DOHH2 (cell line): ENCODE data around the gene PPP1CC.
A peak's percentile ranks its signal among the peaks of the same experiment; 100 is the strongest.

Experiments used
- H3F3A ChIP-seq: fragments of 200-600 bp; sonication (generic), shearing (Covaris generic); 2 replicates; pipeline ENCODE4 v1.6.0; 2016; ENCODE audit warnings: antibody characterized with exemption, mild to moderate bottlenecking; ENCODE audit not compliant: control insufficient read depth, insufficient read depth
- H3K27ac ChIP-seq: fragments of 200-600 bp; sonication (generic); 2 replicates; pipeline ENCODE4 v1.5.1; 2014; ENCODE audit warnings: low read depth, mild to moderate bottlenecking, low read length, moderate library complexity
- H3K27me3 ChIP-seq: fragments of 200-600 bp; sonication (generic); 2 replicates; pipeline ENCODE4 v1.6.1; 2014; ENCODE audit warnings: mild to moderate bottlenecking, low read length, mixed read lengths; ENCODE audit not compliant: control insufficient read depth
- H3K36me3 ChIP-seq: fragments of 200-600 bp; sonication (generic); 2 replicates; pipeline ENCODE4 v1.6.1; 2014; ENCODE audit warnings: mild to moderate bottlenecking, low read length, moderate library complexity, mixed read lengths; ENCODE audit not compliant: control insufficient read depth
- H3K4me1 ChIP-seq: fragments of 200-600 bp; sonication (generic); 2 replicates; pipeline ENCODE4 v1.6.1; 2014; ENCODE audit warnings: mild to moderate bottlenecking, low read length, mixed read lengths; ENCODE audit not compliant: control insufficient read depth
- H3K4me2 ChIP-seq: fragments of 200-600 bp; sonication (generic); 2 replicates; pipeline ENCODE4 v1.6.0; 2014; ENCODE audit warnings: mild to moderate bottlenecking, low read length, moderate library complexity
- H3K4me3 ChIP-seq: fragments of 200-600 bp; sonication (generic); 2 replicates; pipeline ENCODE4 v1.5.1; 2014; ENCODE audit warnings: mild to moderate bottlenecking, low read length, mixed read lengths
- H3K79me2 ChIP-seq: fragments of 200-600 bp; sonication (generic); 2 replicates; pipeline ENCODE4 v1.6.1; 2014; ENCODE audit warnings: mild to moderate bottlenecking, low read length, mixed read lengths; ENCODE audit not compliant: control insufficient read depth
- H3K9me2 ChIP-seq: fragments of 200-600 bp; sonication (generic); replicated peaks from 2 replicates; pipeline ENCODE4 v1.6.1; 2014; ENCODE audit warnings: mild to moderate bottlenecking, low read length, mixed read lengths; ENCODE audit not compliant: control insufficient read depth
- H3K9me3 ChIP-seq: fragments of 200-600 bp; sonication (generic); 2 replicates; pipeline ENCODE4 v1.6.1; 2014; ENCODE audit warnings: antibody characterized with exemption, low read length, mixed read lengths; ENCODE audit not compliant: control insufficient read depth, insufficient read depth
- H4K20me1 ChIP-seq: fragments of 200-600 bp; sonication (generic); 2 replicates; pipeline ENCODE4 v1.6.0; 2014; ENCODE audit warnings: low read depth, mild to moderate bottlenecking, antibody characterized with exemption, low read length, moderate library complexity; ENCODE audit not compliant: control insufficient read depth, insufficient read depth
- EZH2phosphoT487 ChIP-seq: fragments of 200-600 bp; sonication (generic); IDR thresholded peaks from 2 replicates; pipeline ENCODE4 v1.6.1; 2017; ENCODE audit warnings: borderline replicate concordance, mild to moderate bottlenecking, antibody characterized with exemption, low read length, moderate library complexity, mixed read lengths
- TF ChIP-seq, protein P1 (sequence below): fragments of 200-600 bp; sonication (generic); IDR thresholded peaks from one replicate; pipeline ENCODE4 v1.5.1; 2014; ENCODE audit warnings: antibody characterized with exemption, mild to moderate bottlenecking, low read depth, low read length; ENCODE audit not compliant: poor library complexity, severe bottlenecking

The PPP1CC gene

DNA sequence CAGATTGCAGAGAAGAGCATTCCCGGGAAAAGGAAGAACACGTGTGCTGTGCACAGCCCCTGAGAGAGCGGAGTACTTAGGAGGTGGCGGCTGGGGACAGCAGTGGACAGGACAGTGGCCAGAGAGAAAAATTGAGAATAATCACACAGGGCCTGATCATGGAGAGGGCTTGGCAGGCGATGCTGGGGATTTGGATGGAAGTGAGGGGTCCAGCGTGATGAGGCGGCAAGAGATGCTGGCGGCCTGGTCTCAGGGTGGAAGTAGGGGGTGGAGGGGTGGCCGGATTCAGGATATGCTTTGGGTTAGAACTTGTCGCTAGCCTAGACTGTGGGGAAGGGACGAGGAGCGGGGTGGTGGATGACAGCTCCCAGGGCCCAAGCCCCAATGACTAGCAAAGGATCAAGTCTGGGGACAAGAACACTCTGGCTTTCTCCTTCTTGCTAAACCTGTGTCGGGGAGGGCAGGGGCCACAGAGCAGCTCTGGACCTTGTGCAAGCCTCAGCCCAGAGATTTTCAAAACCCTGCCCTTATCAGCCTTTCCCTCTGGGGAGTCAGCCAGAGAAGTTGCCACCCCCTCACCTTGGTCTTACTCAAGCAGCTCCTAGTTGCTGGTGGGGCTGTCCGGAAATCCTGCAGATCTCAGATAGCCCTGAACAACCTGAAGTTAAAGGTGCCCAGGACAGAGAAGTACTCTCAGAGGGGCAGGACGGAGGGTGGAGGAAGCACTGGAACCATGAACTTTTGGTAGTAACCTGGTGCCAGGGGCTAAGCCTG lies 55.1 kb downstream of the PPP1CC start:
- H3K27me3 ChIP-seq, result no peaks in the 10 kb centered on the region
- H3K79me2 ChIP-seq, result peaks cover 49% of the 10 kb centered on the region
- H3K4me1 ChIP-seq, result peaks cover 89% of the 10 kb centered on the region
- H4K20me1 ChIP-seq, result 0 out of 2 replicates have a peak, but pooled peaks cover 6% of the 10 kb centered on the region
- H3K9me3 ChIP-seq, result no peaks in the 10 kb centered on the region
- peak overlapping the region; percentile 98 for H3K4me3 ChIP-seq
- no peaks in the 10 kb centered on the region for H3K9me2 ChIP-seq
- peaks cover 19% of the 10 kb centered on the region for H3F3A ChIP-seq
- peaks cover 54% of the 10 kb centered on the region for H3K36me3 ChIP-seq
- TF ChIP-seq, protein P1, sequence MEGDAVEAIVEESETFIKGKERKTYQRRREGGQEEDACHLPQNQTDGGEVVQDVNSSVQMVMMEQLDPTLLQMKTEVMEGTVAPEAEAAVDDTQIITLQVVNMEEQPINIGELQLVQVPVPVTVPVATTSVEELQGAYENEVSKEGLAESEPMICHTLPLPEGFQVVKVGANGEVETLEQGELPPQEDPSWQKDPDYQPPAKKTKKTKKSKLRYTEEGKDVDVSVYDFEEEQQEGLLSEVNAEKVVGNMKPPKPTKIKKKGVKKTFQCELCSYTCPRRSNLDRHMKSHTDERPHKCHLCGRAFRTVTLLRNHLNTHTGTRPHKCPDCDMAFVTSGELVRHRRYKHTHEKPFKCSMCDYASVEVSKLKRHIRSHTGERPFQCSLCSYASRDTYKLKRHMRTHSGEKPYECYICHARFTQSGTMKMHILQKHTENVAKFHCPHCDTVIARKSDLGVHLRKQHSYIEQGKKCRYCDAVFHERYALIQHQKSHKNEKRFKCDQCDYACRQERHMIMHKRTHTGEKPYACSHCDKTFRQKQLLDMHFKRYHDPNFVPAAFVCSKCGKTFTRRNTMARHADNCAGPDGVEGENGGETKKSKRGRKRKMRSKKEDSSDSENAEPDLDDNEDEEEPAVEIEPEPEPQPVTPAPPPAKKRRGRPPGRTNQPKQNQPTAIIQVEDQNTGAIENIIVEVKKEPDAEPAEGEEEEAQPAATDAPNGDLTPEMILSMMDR, result no peak
- TF ChIP-seq EZH2phosphoT487, result no peak
- H3K27ac ChIP-seq, result peak overlapping the region; percentile 93
- H3K4me2 ChIP-seq, result peak overlapping the region; percentile 100

DNA sequence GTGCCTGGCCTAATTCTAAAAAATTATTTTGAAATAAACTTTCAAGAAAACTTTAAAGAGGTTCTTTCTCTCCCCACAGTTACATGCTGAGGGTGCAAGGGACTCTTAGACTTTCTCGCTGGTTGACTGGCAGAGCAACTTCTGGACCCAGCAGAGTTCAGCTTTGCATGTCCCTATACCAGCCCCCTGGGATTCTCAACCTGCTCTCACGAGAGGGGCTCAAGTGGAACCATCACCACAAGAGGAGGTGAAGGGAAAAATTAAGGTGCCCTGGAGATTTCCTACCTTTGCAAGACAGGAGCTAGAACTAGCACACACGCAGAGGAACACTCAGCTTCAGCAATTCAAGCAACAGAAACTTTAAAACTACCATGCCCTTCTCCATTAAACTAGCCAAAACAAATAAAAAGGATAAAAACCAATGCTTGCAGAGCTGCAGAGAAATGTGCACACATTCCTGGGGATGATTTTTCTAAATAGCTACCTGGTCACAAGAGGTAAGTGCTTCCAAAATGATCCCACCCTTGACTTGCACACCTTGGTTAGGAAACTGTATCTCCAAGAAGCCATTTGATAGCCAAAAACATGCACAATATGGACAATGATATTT lies 56.3 kb downstream of the PPP1CC start:
- peak overlapping the region; percentile 100 for H3K4me2 ChIP-seq
- H3K36me3 ChIP-seq, result peaks cover 63% of the 10 kb centered on the region
- peak overlapping the region; percentile 98 for H3K4me3 ChIP-seq
- H3K4me1 ChIP-seq, result peaks cover 89% of the 10 kb centered on the region
- no peaks in the 10 kb centered on the region for H3K27me3 ChIP-seq
- H3K27ac ChIP-seq, result peak overlapping the region; percentile 93; the same call in 1 of the 2 replicates
- peaks cover 49% of the 10 kb centered on the region for H3K79me2 ChIP-seq
- peaks cover 21% of the 10 kb centered on the region for H3F3A ChIP-seq
- 0 out of 2 replicates have a peak, but pooled peaks cover 6% of the 10 kb centered on the region for H4K20me1 ChIP-seq
- TF ChIP-seq EZH2phosphoT487, result no peak
- TF ChIP-seq, protein P1, result no peak
- no peaks in the 10 kb centered on the region for H3K9me3 ChIP-seq
- no peaks in the 10 kb centered on the region for H3K9me2 ChIP-seq

DNA sequence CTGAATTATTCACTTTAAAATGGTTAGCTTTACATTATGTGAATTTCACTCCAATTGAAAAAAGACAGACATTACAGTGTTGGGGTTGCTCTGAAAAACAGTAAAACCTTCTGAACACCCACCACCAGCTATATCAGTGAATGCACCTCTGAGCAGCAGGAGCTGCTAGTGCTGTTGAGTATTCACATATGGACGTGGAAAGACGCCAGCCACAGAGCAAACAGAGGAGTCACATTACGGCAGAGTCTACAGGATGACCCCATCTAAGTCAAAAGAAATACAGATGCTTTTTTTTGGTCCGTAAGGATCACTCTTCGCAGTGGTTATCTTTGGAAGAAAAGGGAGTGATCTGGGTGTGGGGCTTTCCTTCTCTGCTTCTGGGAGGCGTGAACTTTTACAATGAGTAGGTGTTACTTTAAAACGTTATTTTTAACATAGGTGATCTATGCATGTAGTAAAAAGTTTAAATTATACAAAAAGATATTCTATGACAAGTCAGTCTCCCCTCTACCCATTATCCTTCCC lies 58.3 kb downstream of the PPP1CC start:
- Histone ChIP-seq H3K9me2 (no peaks in the 10 kb centered on the region), H3K9me3 (no peaks in the 10 kb centered on the region), H3K27me3 (no peaks in the 10 kb centered on the region), H3F3A (peaks cover 24% of the 10 kb centered on the region), H3K4me3 (peak overlapping the region; percentile 24; the same call in 1 of the 2 replicates), H3K4me1 (peaks cover 89% of the 10 kb centered on the region), H3K79me2 (peaks cover 52% of the 10 kb centered on the region), H3K36me3 (peaks cover 76% of the 10 kb centered on the region), H3K27ac (no peak overlapping the region), H4K20me1 (0 out of 2 replicates have a peak, but pooled peaks cover 6% of the 10 kb centered on the region), H3K4me2 (peak overlapping the region; percentile 100)
- TF ChIP-seq, protein P1, result no peak
- TF ChIP-seq EZH2phosphoT487, result no peak
